Calu3 (cell line): Measurements from ENCODE around the gene ITGB4. TPM values are rescaled to one million over a fixed set of nuclear protein-coding genes. Genes with fewer than 3 reads are reported as not detected.

Source experiments
- BruUV-seq: library from RNA; stranded (reverse); fragments of 400-500 nt; replicated peaks from 2 replicates; lab custom pipeline; 2021; lab: Mats Ljungman, UMichigan
- CTCF ChIA-PET: fragments of 300-600 bp; sonication (Branson Sonifier 250); formaldehyde crosslinking; loops from one replicate; lab custom pipeline; 2022; ENCODE audit warnings: antibody characterized with exemption; lab: Charles Lee
- DNase-seq: peaks from one replicate; pipeline ENCODE4 v3.0.0; 2022
- H3K27ac Mint-ChIP-seq: one replicate; pipeline ENCODE4 v1.8.0; 2022; ENCODE audit warnings: mixed read lengths; ENCODE audit not compliant: unreplicated experiment
- H3K27me3 Mint-ChIP-seq: one replicate; pipeline ENCODE4 v1.8.0; 2022; ENCODE audit warnings: mixed read lengths; ENCODE audit not compliant: unreplicated experiment
- H3K36me3 Mint-ChIP-seq: one replicate; pipeline ENCODE4 v1.8.0; 2022; ENCODE audit warnings: mild to moderate bottlenecking, moderate library complexity, mixed read lengths; ENCODE audit not compliant: insufficient read depth, unreplicated experiment
- H3K4me1 Mint-ChIP-seq: one replicate; pipeline ENCODE4 v1.8.0; 2022; ENCODE audit warnings: mild to moderate bottlenecking, low read depth, mixed read lengths; ENCODE audit not compliant: unreplicated experiment
- H3K4me3 Mint-ChIP-seq: one replicate; pipeline ENCODE4 v1.8.0; 2022; ENCODE audit warnings: mild to moderate bottlenecking, low read depth, moderate library complexity, mixed read lengths; ENCODE audit not compliant: unreplicated experiment
- H3K9me3 Mint-ChIP-seq: one replicate; pipeline ENCODE4 v1.8.0; 2022; ENCODE audit warnings: low read depth, mixed read lengths; ENCODE audit not compliant: unreplicated experiment
- CTCF ChIP-seq: fragments of 200-600 bp; IDR thresholded peaks from one replicate; pipeline ENCODE4 v1.8.0; 2022; ENCODE audit warnings: antibody characterized with exemption; ENCODE audit not compliant: unreplicated experiment
- intact Hi-C: fragments of 100-400 bp; cut with micrococcal nuclease; formaldehyde crosslinking; loops from one replicate; pipeline ENCODE4 v1.10.0; 2022; ENCODE audit not compliant: unreplicated experiment
- total RNA-seq: library from RNA; stranded (reverse); gene quantifications from 2 replicates; pipeline ENCODE4 v1.2.3, GENCODE V29; 2022

Gene ITGB4
- total RNA-seq, 1 experiment from 2014 or later: 253 TPM

DNA sequence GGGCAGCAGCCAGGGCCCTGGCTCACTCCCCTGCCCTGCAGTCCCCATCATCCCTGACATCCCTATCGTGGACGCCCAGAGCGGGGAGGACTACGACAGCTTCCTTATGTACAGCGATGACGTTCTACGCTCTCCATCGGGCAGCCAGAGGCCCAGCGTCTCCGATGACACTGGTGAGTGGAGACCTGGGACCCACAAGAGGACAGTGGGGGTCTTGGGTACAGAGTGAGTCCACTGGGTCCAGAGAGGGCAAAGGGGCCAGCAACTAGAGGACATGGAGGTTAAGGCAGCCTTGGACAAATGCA, 31.1 kb downstream of the ITGB4 start:
- TF ChIP-seq CTCF: no peak
- no peak overlapping the region for H3K4me3 Mint-ChIP-seq
- no peaks in the 10 kb centered on the region for H3K27me3 Mint-ChIP-seq
- intact Hi-C loops: no loop called here
- H3K27ac Mint-ChIP-seq: no peak overlapping the region
- H3K36me3 Mint-ChIP-seq: peaks cover 65% of the 10 kb centered on the region
- no peak for DNase-seq
- no TSS peak for BruUV-seq
- H3K9me3 Mint-ChIP-seq: no peaks in the 10 kb centered on the region
- H3K4me1 Mint-ChIP-seq: peaks cover 8% of the 10 kb centered on the region
- CTCF ChIA-PET: no interaction called here

DNA sequence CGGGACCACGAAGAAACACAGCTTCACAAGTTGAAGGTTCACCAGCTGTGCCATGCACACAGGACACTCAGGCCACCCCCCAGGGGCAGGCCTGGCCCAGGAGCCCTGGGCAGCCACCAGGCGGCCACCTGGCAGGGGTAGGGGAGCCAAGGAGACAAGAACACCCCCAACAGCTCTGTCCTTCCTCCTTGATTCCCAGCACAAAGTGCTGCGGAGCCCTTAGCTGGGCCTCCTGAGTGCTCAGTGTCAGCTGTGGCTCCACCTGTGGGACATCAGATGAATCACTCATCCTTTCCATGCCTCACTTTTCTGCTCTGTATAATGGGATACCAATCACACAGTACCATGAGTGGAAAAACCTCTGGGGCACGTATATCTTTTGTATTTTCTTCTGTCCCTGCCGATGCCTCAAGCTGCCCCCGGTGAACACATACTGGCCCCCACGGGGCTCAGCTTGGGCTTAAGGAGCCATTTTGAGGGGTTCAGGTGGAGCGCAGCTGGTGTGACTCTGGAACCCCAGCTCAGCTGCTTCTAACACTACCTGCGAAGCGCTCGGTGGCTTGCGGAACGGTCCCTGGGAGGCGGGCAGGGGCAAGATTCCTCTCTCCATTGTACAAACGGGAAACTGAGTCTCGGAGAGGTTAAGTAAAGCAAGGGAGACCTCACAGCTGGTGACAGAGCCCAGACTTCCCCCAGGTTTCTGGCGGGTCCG, 31.7 kb downstream of the ITGB4 start:
- no peaks in the 10 kb centered on the region for H3K9me3 Mint-ChIP-seq
- H3K36me3 Mint-ChIP-seq: peaks cover 65% of the 10 kb centered on the region
- H3K27me3 Mint-ChIP-seq: no peaks in the 10 kb centered on the region
- H3K27ac Mint-ChIP-seq: no peak overlapping the region
- BruUV-seq: no TSS peak
- peaks cover 8% of the 10 kb centered on the region for H3K4me1 Mint-ChIP-seq
- TF ChIP-seq CTCF: no peak
- DNase-seq: no peak
- CTCF ChIA-PET: no interaction called here
- intact Hi-C loops: no loop called here
- H3K4me3 Mint-ChIP-seq: no peak overlapping the region

DNA sequence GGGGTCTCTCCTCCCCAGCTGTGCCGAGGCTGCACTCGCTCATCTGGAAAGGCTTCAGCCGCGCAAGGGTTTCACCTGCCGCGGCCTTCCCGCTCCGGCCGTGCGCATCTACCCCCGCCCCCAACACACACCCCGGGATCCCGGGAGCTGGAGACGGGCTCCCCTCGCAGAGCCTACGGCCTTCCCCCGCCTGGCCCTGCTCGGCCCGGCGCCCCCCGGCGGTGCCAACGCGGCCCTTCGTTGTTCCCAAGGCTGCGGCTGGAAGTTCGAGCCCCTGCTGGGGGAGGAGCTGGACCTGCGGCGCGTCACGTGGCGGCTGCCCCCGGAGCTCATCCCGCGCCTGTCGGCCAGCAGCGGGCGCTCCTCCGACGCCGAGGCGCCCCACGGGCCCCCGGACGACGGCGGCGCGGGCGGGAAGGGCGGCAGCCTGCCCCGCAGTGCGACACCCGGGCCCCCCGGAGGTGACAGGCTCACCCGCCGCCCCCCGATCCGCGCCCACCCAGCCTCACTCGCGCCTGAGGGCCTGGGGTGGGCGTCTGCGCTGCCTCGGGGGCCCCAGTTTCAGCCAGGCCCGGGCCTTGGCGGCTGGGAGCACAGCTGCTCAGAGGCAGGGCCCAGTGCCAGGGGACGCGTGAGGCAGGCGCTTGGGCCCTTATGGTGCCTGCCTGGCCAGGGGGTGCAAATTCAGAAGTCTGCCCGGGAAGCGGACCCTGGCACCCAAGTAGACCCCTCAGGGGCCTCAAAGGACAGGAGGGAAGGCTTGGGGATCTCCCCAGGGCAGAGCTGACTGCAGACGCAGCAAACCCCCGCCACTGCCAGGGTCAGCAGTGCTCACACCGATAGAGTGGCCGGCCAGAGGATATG, 32.5 kb downstream of the ITGB4 start:
- H3K4me1 Mint-ChIP-seq: peaks cover 8% of the 10 kb centered on the region
- no peaks in the 10 kb centered on the region for H3K9me3 Mint-ChIP-seq
- CTCF ChIA-PET: interaction anchor here (0.5 kb wide), 1 partner anchor 10 kb away, joined by 4 read pairs; no protein-coding TSS in a partner anchor
- intact Hi-C loops: no loop called here
- no peak for TF ChIP-seq CTCF
- DNase-seq: no peak
- no peaks in the 10 kb centered on the region for H3K27me3 Mint-ChIP-seq
- peaks cover 65% of the 10 kb centered on the region for H3K36me3 Mint-ChIP-seq
- no peak overlapping the region for H3K27ac Mint-ChIP-seq
- no peak overlapping the region for H3K4me3 Mint-ChIP-seq
- BruUV-seq: no TSS peak

DNA sequence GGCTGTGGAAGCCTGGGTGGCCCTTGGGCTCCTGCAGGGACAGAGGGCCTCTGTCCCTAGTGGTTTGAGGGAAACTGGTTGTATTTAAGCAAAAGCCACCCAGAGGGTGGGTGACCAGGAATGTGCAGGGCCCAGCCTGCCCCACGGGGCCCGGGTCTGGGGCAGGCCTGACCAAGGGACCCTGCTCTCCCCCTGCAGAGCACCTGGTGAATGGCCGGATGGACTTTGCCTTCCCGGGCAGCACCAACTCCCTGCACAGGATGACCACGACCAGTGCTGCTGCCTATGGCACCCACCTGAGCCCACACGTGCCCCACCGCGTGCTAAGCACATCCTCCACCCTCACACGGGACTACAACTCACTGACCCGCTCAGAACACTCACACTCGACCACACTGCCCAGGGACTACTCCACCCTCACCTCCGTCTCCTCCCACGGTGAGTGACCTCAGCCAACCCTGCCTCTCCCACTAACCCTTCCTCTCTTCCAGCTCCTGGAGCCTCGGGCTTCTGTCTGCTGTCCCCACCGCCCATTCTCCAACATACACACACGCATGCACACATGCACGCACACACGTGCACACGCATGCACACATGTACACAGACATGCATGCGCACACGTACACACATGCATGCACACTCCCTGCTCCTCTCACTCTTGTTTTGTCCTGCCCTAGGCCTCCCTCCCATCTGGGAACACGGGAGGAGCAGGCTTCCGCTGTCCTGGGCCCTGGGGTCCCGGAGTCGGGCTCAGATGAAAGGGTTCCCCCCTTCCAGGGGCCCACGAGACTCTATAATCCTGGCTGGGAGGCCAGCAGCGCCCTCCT, 33.3 kb downstream of the ITGB4 start:
- Mint-ChIP-seq H3K36me3 (peaks cover 61% of the 10 kb centered on the region), H3K9me3 (no peaks in the 10 kb centered on the region), H3K27ac (no peak overlapping the region), H3K4me1 (peaks cover 8% of the 10 kb centered on the region), H3K4me3 (peak overlapping the region; percentile 2), H3K27me3 (no peaks in the 10 kb centered on the region)
- no TSS peak for BruUV-seq
- intact Hi-C loops: no loop called here
- DNase-seq: no peak
- CTCF ChIA-PET: interaction anchor here (0.5 to 1.2 kb wide), 2 partner anchors 8 to 10 kb away, joined by 3 to 4 read pairs; no protein-coding TSS in a partner anchor
- no peak for TF ChIP-seq CTCF
